Esophagus muscularis mucosa (tissue), 4 donors: ENCODE results near the gene SGIP1. TPM values are rescaled to one million over a fixed set of nuclear protein-coding genes. Genes with fewer than 3 reads are reported as not detected.

Experiments
- DNase-seq: peaks from one replicate; pipeline ENCODE4 v3.0.0-alpha.2; 2017; ENCODE audit errors: extremely low spot score
- H3K27ac ChIP-seq, 4 donors: fragments of 200-600 bp; sonication (generic); replicated peaks in 1 of 4; 1 replicate in 3 of 4; 2 replicates in 1 of 4; pipeline ENCODE4 v1.5.1; 2016 to 2019; ENCODE audit warnings: mild to moderate bottlenecking in 1 of 4
- H3K27me3 ChIP-seq, 4 donors: fragments of 200-600 bp; sonication (generic); one replicate each; pipeline versions ENCODE4 v1.5.1 to v1.6.0; 2016 to 2019
- H3K36me3 ChIP-seq, 4 donors: fragments of 200-600 bp; sonication (generic); one replicate each; pipeline ENCODE4 v1.5.1; 2016 to 2019
- H3K4me1 ChIP-seq, 4 donors: fragments of 200-600 bp; sonication (generic); one replicate each; pipeline ENCODE4 v1.5.1; 2016 to 2019
- H3K4me3 ChIP-seq, 4 donors: fragments of 200-600 bp; sonication (generic); 1 replicate in 2 of 4; 2 replicates in 2 of 4; pipeline ENCODE4 v1.5.1; 2016 to 2019; ENCODE audit warnings: mild to moderate bottlenecking in 4 of 4, moderate library complexity in 1 of 4
- H3K9me3 ChIP-seq, 4 donors: fragments of 200-600 bp; sonication (generic); 1 replicate in 3 of 4; 2 replicates in 1 of 4; pipeline ENCODE4 v1.5.1; 2016 to 2019
- CTCF ChIP-seq, 3 experiments: fragments of 200-600 bp in 2 of 3; fragments of 450-650 bp in 1 of 3; sonication (generic) in 2 of 3; IDR thresholded peaks; one replicate each; pipeline ENCODE4 v1.5.1; 2017 to 2019; ENCODE audit warnings: antibody characterized with exemption in 3 of 3, mild to moderate bottlenecking in 2 of 3, moderate library complexity in 1 of 3
- EP300 ChIP-seq: sonication (generic); formaldehyde crosslinking; IDR thresholded peaks from one replicate; pipeline ENCODE4 v1.6.1; 2017; ENCODE audit warnings: antibody characterized with exemption
- POLR2A ChIP-seq: fragments of 450-650 bp; IDR thresholded peaks from one replicate; pipeline ENCODE4 v1.6.1; 2017; ENCODE audit warnings: antibody characterized with exemption, moderate library complexity, mild to moderate bottlenecking, low read depth
- POLR2AphosphoS5 ChIP-seq, 2 donors: sonication (generic); formaldehyde crosslinking; IDR thresholded peaks; one replicate each; pipeline ENCODE4 v1.6.1; 2017; ENCODE audit warnings: antibody characterized with exemption in 2 of 2
- WGBS: methylation state at CpG from one replicate; pipeline ENCODE4 v1.1.5; 2018; 5-methylcytosine and 5-hydroxymethylcytosine counted together
- intact Hi-C: fragments of 100-400 bp; cut with DNase I; formaldehyde crosslinking; loops from one replicate; pipeline ENCODE4 v1.15.1; 2023
- total RNA-seq, 4 donors: library from RNA; depleted of rRNA; stranded (reverse); fragments of >200 nt; gene quantifications; one replicate each; pipeline versions ENCODE4 v1.1.0 to v1.2.1, GENCODE V29; 2016

Gene SGIP1
- total RNA-seq, 4 donors from 2014 or later, result 9.1 to 16.2 (median 11.8) TPM

GRCh38 chr1:66690666-66691381 lies 156.9 kb downstream of the SGIP1 start:
- H3K4me3 ChIP-seq, result no peak overlapping the region
- intact Hi-C loops, result no loop called here
- no peak overlapping the region for H3K27ac ChIP-seq
- 86% methylated on average over 7 of the region's 7 CpGs for WGBS
- DNase-seq, result no peak
- no peaks in the 10 kb centered on the region for H3K9me3 ChIP-seq
- H3K27me3 ChIP-seq, result no peaks in the 10 kb centered on the region
- peaks cover 0 to 16% (median 10%) of the 10 kb centered on the region in 4 donors for H3K36me3 ChIP-seq
- TF ChIP-seq POLR2AphosphoS5 (IDR thresholded peaks at IDR 0.05) (no peak), CTCF (IDR thresholded peaks at IDR 0.05) (no peak), POLR2A (no peak), EP300 (no peak)
- peaks cover 0 to 2% (median 0%) of the 10 kb centered on the region in 4 donors for H3K4me1 ChIP-seq

GRCh38 chr1:66692681-66693080 lies 158.7 kb downstream of the SGIP1 start:
- TF ChIP-seq POLR2AphosphoS5 (IDR thresholded peaks at IDR 0.05) (no peak), POLR2A (no peak), EP300 (no peak), CTCF (IDR thresholded peaks at IDR 0.05) (no peak)
- no peak for DNase-seq
- no peaks in the 10 kb centered on the region for H3K9me3 ChIP-seq
- H3K27me3 ChIP-seq, result no peaks in the 10 kb centered on the region
- H3K36me3 ChIP-seq, result peaks cover 0 to 16% (median 10%) of the 10 kb centered on the region in 4 donors
- WGBS, result 89% methylated on average over 3 of the region's 3 CpGs
- H3K4me3 ChIP-seq, result no peak overlapping the region
- no peak overlapping the region for H3K27ac ChIP-seq
- H3K4me1 ChIP-seq, result no peaks in the 10 kb centered on the region
- intact Hi-C loops, result no loop called here

- Histone ChIP-seq H3K27ac (no peak overlapping the region), H3K9me3 (no peaks in the 10 kb centered on the region), H3K4me3 (no peak overlapping the region), H3K27me3 (no peaks in the 10 kb centered on the region), H3K4me1 (no peaks in the 10 kb centered on the region), H3K36me3 (peaks cover 0 to 16% (median 10%) of the 10 kb centered on the region in 4 donors)
- no peak for TF ChIP-seq POLR2A
- TF ChIP-seq EP300, result no peak
- intact Hi-C loops, result no loop called here
- no peak for DNase-seq
These were observed 159.9 kb downstream of the SGIP1 start for GRCh38 chr1:66693856-66694255.

GRCh38 chr1:66695116-66695515 lies 161.2 kb downstream of the SGIP1 start:
- intact Hi-C loops, result no loop called here
- no peak for TF ChIP-seq POLR2A
- no peak for TF ChIP-seq POLR2AphosphoS5 (IDR thresholded peaks at IDR 0.05)
- no peak for TF ChIP-seq EP300
- no peak for TF ChIP-seq CTCF (IDR thresholded peaks at IDR 0.05)
- WGBS, result 45% methylated on average over 5 of the region's 5 CpGs
- no peak for DNase-seq
- no peak overlapping the region for H3K27ac ChIP-seq
- H3K36me3 ChIP-seq, result peaks cover 0 to 5% (median 3%) of the 10 kb centered on the region in 4 donors
- no peak overlapping the region for H3K4me3 ChIP-seq
- H3K27me3 ChIP-seq, result no peaks in the 10 kb centered on the region
- H3K9me3 ChIP-seq, result no peaks in the 10 kb centered on the region
- H3K4me1 ChIP-seq, result no peaks in the 10 kb centered on the region

GRCh38 chr1:66696771-66697170 lies 162.8 kb downstream of the SGIP1 start:
- H3K36me3 ChIP-seq, result peaks cover 0 to 4% (median 0%) of the 10 kb centered on the region in 4 donors
- intact Hi-C loops, result no loop called here
- no peak overlapping the region for H3K4me3 ChIP-seq
- H3K27ac ChIP-seq, result no peak overlapping the region
- no peaks in the 10 kb centered on the region for H3K27me3 ChIP-seq
- TF ChIP-seq POLR2A (no peak), CTCF (IDR thresholded peaks at IDR 0.05) (no peak), EP300 (no peak), POLR2AphosphoS5 (IDR thresholded peaks at IDR 0.05) (no peak)
- no peaks in the 10 kb centered on the region for H3K9me3 ChIP-seq
- no peaks in the 10 kb centered on the region for H3K4me1 ChIP-seq
- no peak for DNase-seq
